Measurements from ENCODE around the gene RSPO3. TPM values are rescaled to one million over a fixed set of nuclear protein-coding genes. Genes with fewer than 3 reads are reported as not detected.
"Not testable (repeated sequence)": the region's sequence is repeated elsewhere in the genome, so short reads cannot be mapped to it uniquely, and the experiment has no call there.

Gene RSPO3
- total RNA-seq, 4 donors from 2014 or later, result 23.5 to 70.6 (median 45.0) TPM

- H3K4me3 ChIP-seq, result no peak overlapping the region
- no peak overlapping the region for H3K27ac ChIP-seq
- H3K36me3 ChIP-seq, result no peaks in the 10 kb centered on the region
- no peaks in the 10 kb centered on the region for H3K4me1 ChIP-seq
- no peak for DNase-seq
- TF ChIP-seq POLR2A (IDR thresholded peaks at IDR 0.05) (no peak), CTCF (IDR thresholded peaks at IDR 0.05) (no peak)
- intact Hi-C loops (cut with DNase I; ENCODE audit: low total_unique reads), result no loop called here
- H3K9me3 ChIP-seq, result no peaks in the 10 kb centered on the region
- no peaks in the 10 kb centered on the region for H3K27me3 ChIP-seq
Measured at GRCh38 chr6:127212376-127212775, 93.9 kb downstream of the RSPO3 start.

GRCh38 chr6:127214032-127214431, 95.6 kb downstream of the RSPO3 start:
- H3K4me3 ChIP-seq; H3K9me3 ChIP-seq; H3K27me3 ChIP-seq; H3K36me3 ChIP-seq; H3K27ac ChIP-seq; intact Hi-C loops (cut with DNase I; ENCODE audit: low total_unique reads); DNase-seq; H3K4me1 ChIP-seq: not testable (repeated sequence)

- DNase-seq; H3K9me3 ChIP-seq; H3K4me3 ChIP-seq; intact Hi-C loops (cut with DNase I; ENCODE audit: low total_unique reads); H3K36me3 ChIP-seq; H3K4me1 ChIP-seq; H3K27me3 ChIP-seq; H3K27ac ChIP-seq: not testable (repeated sequence)
Measured at GRCh38 chr6:127214531-127214930, 96.1 kb downstream of the RSPO3 start.

GRCh38 chr6:127215931-127216330, 97.5 kb downstream of the RSPO3 start:
- intact Hi-C loops (cut with DNase I; ENCODE audit: low total_unique reads), result no loop called here

GRCh38 chr6:127216810-127217789, 98.6 kb downstream of the RSPO3 start:
- Histone ChIP-seq H3K9me3 (no peaks in the 10 kb centered on the region), H3K4me1 (no peaks in the 10 kb centered on the region), H3K4me3 (no peak overlapping the region), H3K27ac (no peak overlapping the region), H3K27me3 (no peaks in the 10 kb centered on the region), H3K36me3 (no peaks in the 10 kb centered on the region)
- TF ChIP-seq POLR2A (IDR thresholded peaks at IDR 0.05), result no peak
- no peak for TF ChIP-seq CTCF (IDR thresholded peaks at IDR 0.05)
- intact Hi-C loops (cut with DNase I; ENCODE audit: low total_unique reads), result no loop called here
- no peak for DNase-seq

More at GRCh38 chr6:127215931-127216330, 97.5 kb downstream of the RSPO3 start:
- Histone ChIP-seq H3K27me3 (no peaks in the 10 kb centered on the region), H3K36me3 (no peaks in the 10 kb centered on the region), H3K9me3 (no peaks in the 10 kb centered on the region), H3K4me3 (no peak overlapping the region), H3K27ac (no peak overlapping the region), H3K4me1 (no peaks in the 10 kb centered on the region)
- TF ChIP-seq POLR2A (IDR thresholded peaks at IDR 0.05) (no peak), CTCF (IDR thresholded peaks at IDR 0.05) (no peak)
- DNase-seq, result no peak

- H3K36me3 ChIP-seq, result no peaks in the 10 kb centered on the region
- H3K27ac ChIP-seq, result no peak overlapping the region
- DNase-seq, result no peak
- H3K9me3 ChIP-seq, result no peaks in the 10 kb centered on the region
- no peaks in the 10 kb centered on the region for H3K27me3 ChIP-seq
- H3K4me1 ChIP-seq, result no peaks in the 10 kb centered on the region
- TF ChIP-seq CTCF (IDR thresholded peaks at IDR 0.05) (no peak), POLR2A (IDR thresholded peaks at IDR 0.05) (no peak)
- H3K4me3 ChIP-seq, result no peak overlapping the region
- intact Hi-C loops (cut with DNase I; ENCODE audit: low total_unique reads), result no loop called here
Measured at GRCh38 chr6:127219869-127220268, 101.4 kb downstream of the RSPO3 start.

Measured in uterus (tissue), 4 donors.